Activated CD8-positive, alpha-beta memory T cell treated with anti-CD3 and anti-CD28 coated beads for 24 hours (primary cell): Measurements from ENCODE around the gene ERCC8.
A peak's percentile ranks its signal among the peaks of the same experiment; 100 is the strongest.
"Not testable (repeated sequence)": the region's sequence is repeated elsewhere in the genome, so short reads cannot be mapped to it uniquely, and the experiment has no call there.

Experiments
- DNase-seq: peaks from one replicate; pipeline ENCODE4 v3.0.0-alpha.2; 2020

The ERCC8 gene

GRCh38 chr5:60903356-60903755 lies 41.5 kb downstream of the ERCC8 start:
- DNase-seq, result no peak

- no peak for DNase-seq
Measured at GRCh38 chr5:60896991-60897390, 47.9 kb downstream of the ERCC8 start.

GRCh38 chr5:60893521-60893920 lies 51.3 kb downstream of the ERCC8 start:
- no peak for DNase-seq

- no peak for DNase-seq
Measured at GRCh38 chr5:60891667-60892066, 53.2 kb downstream of the ERCC8 start.

GRCh38 chr5:60888359-60889061 lies 56.4 kb downstream of the ERCC8 start:
- DNase-seq, result no peak

- no peak for DNase-seq
Measured at GRCh38 chr5:60887746-60888145, 57.1 kb downstream of the ERCC8 start.

GRCh38 chr5:60887096-60887495 lies 57.8 kb downstream of the ERCC8 start:
- no peak for DNase-seq

- DNase-seq, result no peak
Measured at GRCh38 chr5:60886158-60886557, 58.7 kb downstream of the ERCC8 start.

- no peak for DNase-seq
Measured at GRCh38 chr5:60883229-60883628, 61.6 kb downstream of the ERCC8 start.

- DNase-seq, result no peak
Measured at GRCh38 chr5:60872892-60873291, 72.0 kb downstream of the ERCC8 start.

GRCh38 chr5:60870857-60871256 lies 74.0 kb downstream of the ERCC8 start:
- no peak for DNase-seq

- DNase-seq, result not testable (repeated sequence)
Measured at GRCh38 chr5:60860572-60860971, 84.3 kb downstream of the ERCC8 start.

- DNase-seq, result no peak
Measured at GRCh38 chr5:60856066-60856465, 88.8 kb downstream of the ERCC8 start.

GRCh38 chr5:60852940-60853339 lies 91.9 kb downstream of the ERCC8 start:
- no peak for DNase-seq

GRCh38 chr5:60852317-60852716 lies 92.6 kb downstream of the ERCC8 start:
- DNase-seq, result no peak

GRCh38 chr5:60851626-60852025 lies 93.2 kb downstream of the ERCC8 start:
- DNase-seq, result no peak

GRCh38 chr5:60846298-60846697 lies 98.6 kb downstream of the ERCC8 start:
- DNase-seq, result no peak

- peak; percentile 65 for DNase-seq
Measured at GRCh38 chr5:60843936-60844905, 100.6 kb downstream of the ERCC8 start, which contains the start of gene ELOVL7. Gene ELOVL7 (minus strand): TSS chr5:60844269. CDS start chr5:60787397, 56,872 bp downstream.

- no peak for DNase-seq
Measured at GRCh38 chr5:60843386-60843935, 101.4 kb downstream of the ERCC8 start.

GRCh38 chr5:60842871-60843385 lies 101.9 kb downstream of the ERCC8 start:
- DNase-seq, result no peak

GRCh38 chr5:60841361-60841760 lies 103.5 kb downstream of the ERCC8 start:
- no peak for DNase-seq

GRCh38 chr5:60836131-60836530 lies 108.7 kb downstream of the ERCC8 start:
- DNase-seq, result no peak

GRCh38 chr5:60835554-60835953 lies 109.3 kb downstream of the ERCC8 start:
- DNase-seq, result no peak
